Glutamatergic neuron (in vitro differentiated cells): ENCODE data around the gene CLEC3A. TPM values are rescaled to one million over a fixed set of nuclear protein-coding genes. Genes with fewer than 3 reads are reported as not detected.

Experiments
- DNase-seq: peaks from one replicate; pipeline ENCODE4 v3.0.0; 2022
- H3K27ac Mint-ChIP-seq: one replicate; pipeline ENCODE4 v1.8.0; 2020; ENCODE audit warnings: mild to moderate bottlenecking, mixed read lengths, inconsistent platforms; ENCODE audit not compliant: unreplicated experiment
- H3K27me3 Mint-ChIP-seq: one replicate; pipeline ENCODE4 v1.8.0; 2020; ENCODE audit warnings: mild to moderate bottlenecking, moderate library complexity, mixed read lengths, inconsistent platforms; ENCODE audit not compliant: unreplicated experiment
- H3K36me3 Mint-ChIP-seq: one replicate; pipeline ENCODE4 v1.8.0; 2020; ENCODE audit warnings: mild to moderate bottlenecking, mixed read lengths, inconsistent platforms; ENCODE audit not compliant: unreplicated experiment
- H3K4me1 Mint-ChIP-seq: one replicate; pipeline ENCODE4 v1.8.0; 2020; ENCODE audit warnings: mild to moderate bottlenecking, low read depth, mixed read lengths, inconsistent platforms; ENCODE audit not compliant: unreplicated experiment
- H3K4me3 Mint-ChIP-seq: one replicate; pipeline ENCODE4 v1.8.0; 2020; ENCODE audit warnings: mild to moderate bottlenecking, mixed read lengths, inconsistent platforms; ENCODE audit not compliant: unreplicated experiment
- H3K9me3 Mint-ChIP-seq: one replicate; pipeline ENCODE4 v1.8.0; 2020; ENCODE audit warnings: mild to moderate bottlenecking, moderate library complexity, mixed read lengths, inconsistent platforms; ENCODE audit not compliant: unreplicated experiment
- total RNA-seq: library from RNA; stranded (reverse); fragmentation: NEBNext Ultra II Directional; extraction: Animal tissue kit (Norgen Biotek cat#: 25700); gene quantifications from one replicate; pipeline ENCODE4 v1.2.1, GENCODE V29; 2021; ENCODE audit not compliant: unreplicated experiment
- TF ChIP-seq, protein P1 (sequence below): fragments of 200-600 bp; sonication (generic); IDR thresholded peaks from one replicate; pipeline ENCODE4 v1.5.0; 2021; ENCODE audit not compliant: partially characterized antibody, unreplicated experiment

The CLEC3A gene
- total RNA-seq, 1 donor from 2014 or later: not detected

DNA sequence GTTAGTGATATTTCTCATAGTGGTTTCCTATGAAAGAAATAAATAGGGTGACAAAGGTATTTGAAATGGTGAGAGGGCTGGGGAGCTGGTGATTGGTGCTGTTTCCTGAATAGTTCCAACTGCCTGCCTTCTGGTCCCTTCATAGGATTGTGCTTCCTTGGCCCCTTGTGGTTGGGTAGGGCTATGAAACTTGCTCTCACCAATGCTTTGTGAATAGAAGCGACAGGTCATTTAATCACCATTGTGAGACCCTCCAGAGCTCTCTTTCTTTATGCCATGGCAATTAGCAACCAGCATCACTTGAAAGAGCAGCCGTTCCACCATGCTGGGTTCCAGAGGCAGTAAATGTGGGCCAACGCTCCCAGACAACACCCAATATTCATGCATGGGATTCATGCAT is 53.5 kb downstream of the CLEC3A start:
- TF ChIP-seq, protein P1, sequence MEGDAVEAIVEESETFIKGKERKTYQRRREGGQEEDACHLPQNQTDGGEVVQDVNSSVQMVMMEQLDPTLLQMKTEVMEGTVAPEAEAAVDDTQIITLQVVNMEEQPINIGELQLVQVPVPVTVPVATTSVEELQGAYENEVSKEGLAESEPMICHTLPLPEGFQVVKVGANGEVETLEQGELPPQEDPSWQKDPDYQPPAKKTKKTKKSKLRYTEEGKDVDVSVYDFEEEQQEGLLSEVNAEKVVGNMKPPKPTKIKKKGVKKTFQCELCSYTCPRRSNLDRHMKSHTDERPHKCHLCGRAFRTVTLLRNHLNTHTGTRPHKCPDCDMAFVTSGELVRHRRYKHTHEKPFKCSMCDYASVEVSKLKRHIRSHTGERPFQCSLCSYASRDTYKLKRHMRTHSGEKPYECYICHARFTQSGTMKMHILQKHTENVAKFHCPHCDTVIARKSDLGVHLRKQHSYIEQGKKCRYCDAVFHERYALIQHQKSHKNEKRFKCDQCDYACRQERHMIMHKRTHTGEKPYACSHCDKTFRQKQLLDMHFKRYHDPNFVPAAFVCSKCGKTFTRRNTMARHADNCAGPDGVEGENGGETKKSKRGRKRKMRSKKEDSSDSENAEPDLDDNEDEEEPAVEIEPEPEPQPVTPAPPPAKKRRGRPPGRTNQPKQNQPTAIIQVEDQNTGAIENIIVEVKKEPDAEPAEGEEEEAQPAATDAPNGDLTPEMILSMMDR: no peak
- H3K27me3 Mint-ChIP-seq: peaks cover 9% of the 10 kb centered on the region
- H3K4me3 Mint-ChIP-seq: no peak overlapping the region
- no peaks in the 10 kb centered on the region for H3K4me1 Mint-ChIP-seq
- no peaks in the 10 kb centered on the region for H3K9me3 Mint-ChIP-seq
- H3K27ac Mint-ChIP-seq: no peak overlapping the region
- no peaks in the 10 kb centered on the region for H3K36me3 Mint-ChIP-seq
- DNase-seq: no peak

DNA sequence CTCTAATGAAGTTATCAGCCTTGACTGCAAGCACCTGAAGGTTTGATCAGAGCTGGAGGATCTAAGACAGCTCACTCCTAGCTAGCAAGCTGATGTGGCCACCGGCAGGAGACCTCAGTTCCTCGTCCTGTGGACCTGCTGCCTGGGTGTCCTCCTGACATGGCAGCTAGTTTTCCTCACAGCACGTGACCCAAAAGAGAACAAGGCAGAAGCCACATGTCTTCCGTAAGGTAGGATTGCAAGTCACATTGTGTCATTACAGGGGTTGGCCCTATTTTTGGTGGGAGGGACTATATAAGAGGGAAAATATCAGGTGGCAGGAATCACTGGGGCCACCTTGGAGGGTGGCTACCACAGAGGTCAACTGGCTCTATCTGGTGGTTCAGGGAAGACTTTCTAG is 59.0 kb downstream of the CLEC3A start:
- Mint-ChIP-seq H3K36me3 (no peaks in the 10 kb centered on the region), H3K9me3 (no peaks in the 10 kb centered on the region), H3K4me3 (no peak overlapping the region), H3K4me1 (no peaks in the 10 kb centered on the region), H3K27me3 (peaks cover 5% of the 10 kb centered on the region), H3K27ac (no peak overlapping the region)
- TF ChIP-seq, protein P1: no peak
- DNase-seq: no peak

Other genes starting within 250 kb of the CLEC3A start
- gene VAT1L, start 234.0 kb upstream of the CLEC3A start, total RNA-seq: 17.9 TPM
- gene WWOX, start 77.1 kb downstream of the CLEC3A start, total RNA-seq: 10.3 TPM